AG04449 (cell line): ENCODE measurements around the gene C1orf159.
"Not testable (repeated sequence)": the region's sequence is repeated elsewhere in the genome, so short reads cannot be mapped to it uniquely, and the experiment has no call there.

Experiments used
- CTCF ChIA-PET: fragments of 350-600 bp; formaldehyde crosslinking; extraction: SDS; loops from one replicate; lab custom pipeline; 2021; ENCODE audit warnings: antibody characterized with exemption; lab: Yijun Ruan, JAX
- POLR2A ChIA-PET: fragments of 400-600, 350-600 bp; formaldehyde crosslinking; extraction: SDS; loops from one replicate; lab custom pipeline; 2020; ENCODE audit warnings: antibody characterized with exemption, inconsistent platforms; lab: Yijun Ruan, JAX
- DNase-seq: peaks from one replicate; pipeline ENCODE4 v3.0.0-alpha.2; 2010; ENCODE audit warnings: low read depth, low spot score
- H3K4me3 ChIP-seq: 2 replicates; pipeline ENCODE4 v1.5.1; 2011; ENCODE audit warnings: low read depth, mild to moderate bottlenecking, control low read depth, low read length
- TF ChIP-seq, protein P1 (sequence below): IDR thresholded peaks from one replicate; pipeline ENCODE4 v1.5.1; 2011; ENCODE audit warnings: mild to moderate bottlenecking, moderate library complexity, low read length, control low read depth, inconsistent platforms; ENCODE audit not compliant: insufficient read depth; ENCODE audit errors: missing control alignments

C1orf159 gene

GRCh38 chr1:1101503-1101902, 14.4 kb downstream of the C1orf159 start:
- CTCF ChIA-PET = interaction anchor here (1.1 kb wide), 1 partner anchor 20 kb away, joined by 4 read pairs; no protein-coding TSS in a partner anchor
- POLR2A ChIA-PET = no interaction called here
- no peak for DNase-seq
- H3K4me3 ChIP-seq = no peak overlapping the region
- TF ChIP-seq, protein P1, sequence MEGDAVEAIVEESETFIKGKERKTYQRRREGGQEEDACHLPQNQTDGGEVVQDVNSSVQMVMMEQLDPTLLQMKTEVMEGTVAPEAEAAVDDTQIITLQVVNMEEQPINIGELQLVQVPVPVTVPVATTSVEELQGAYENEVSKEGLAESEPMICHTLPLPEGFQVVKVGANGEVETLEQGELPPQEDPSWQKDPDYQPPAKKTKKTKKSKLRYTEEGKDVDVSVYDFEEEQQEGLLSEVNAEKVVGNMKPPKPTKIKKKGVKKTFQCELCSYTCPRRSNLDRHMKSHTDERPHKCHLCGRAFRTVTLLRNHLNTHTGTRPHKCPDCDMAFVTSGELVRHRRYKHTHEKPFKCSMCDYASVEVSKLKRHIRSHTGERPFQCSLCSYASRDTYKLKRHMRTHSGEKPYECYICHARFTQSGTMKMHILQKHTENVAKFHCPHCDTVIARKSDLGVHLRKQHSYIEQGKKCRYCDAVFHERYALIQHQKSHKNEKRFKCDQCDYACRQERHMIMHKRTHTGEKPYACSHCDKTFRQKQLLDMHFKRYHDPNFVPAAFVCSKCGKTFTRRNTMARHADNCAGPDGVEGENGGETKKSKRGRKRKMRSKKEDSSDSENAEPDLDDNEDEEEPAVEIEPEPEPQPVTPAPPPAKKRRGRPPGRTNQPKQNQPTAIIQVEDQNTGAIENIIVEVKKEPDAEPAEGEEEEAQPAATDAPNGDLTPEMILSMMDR = no peak

DNA sequence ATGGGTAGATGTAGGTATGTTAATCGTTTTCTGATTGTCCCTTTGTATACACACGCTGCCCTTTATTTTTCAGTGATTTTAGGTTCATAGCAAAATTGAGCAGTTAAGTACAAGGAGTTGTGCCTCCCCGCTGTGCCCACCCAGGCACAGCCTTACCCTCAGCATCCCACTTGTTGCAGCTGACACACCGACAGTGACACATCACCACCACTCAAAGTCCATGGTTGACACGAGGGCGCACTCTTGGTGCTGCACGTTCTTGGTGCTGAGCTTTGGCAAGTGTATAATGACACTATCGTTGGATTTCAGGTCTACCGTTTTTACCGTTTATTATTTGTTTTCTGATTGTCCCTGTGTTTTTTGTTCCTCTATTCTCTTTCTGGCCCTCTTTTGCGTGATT, 15.6 kb downstream of the C1orf159 start:
- H3K4me3 ChIP-seq = no peak overlapping the region
- POLR2A ChIA-PET = no interaction called here
- no peak for DNase-seq
- CTCF ChIA-PET = no interaction called here
- TF ChIP-seq, protein P1 = no peak

- ChIA-PET CTCF (no interaction called here), POLR2A (no interaction called here)
- H3K4me3 ChIP-seq = no peak overlapping the region
- DNase-seq = no peak
- TF ChIP-seq, protein P1 = no peak
Measured at GRCh38 chr1:1099506-1100183, 16.2 kb downstream of the C1orf159 start.

GRCh38 chr1:1098681-1099421, 17.0 kb downstream of the C1orf159 start:
- no peak overlapping the region for H3K4me3 ChIP-seq
- no peak for DNase-seq
- TF ChIP-seq, protein P1 = no peak
- POLR2A ChIA-PET = no interaction called here
- CTCF ChIA-PET = no interaction called here

DNA sequence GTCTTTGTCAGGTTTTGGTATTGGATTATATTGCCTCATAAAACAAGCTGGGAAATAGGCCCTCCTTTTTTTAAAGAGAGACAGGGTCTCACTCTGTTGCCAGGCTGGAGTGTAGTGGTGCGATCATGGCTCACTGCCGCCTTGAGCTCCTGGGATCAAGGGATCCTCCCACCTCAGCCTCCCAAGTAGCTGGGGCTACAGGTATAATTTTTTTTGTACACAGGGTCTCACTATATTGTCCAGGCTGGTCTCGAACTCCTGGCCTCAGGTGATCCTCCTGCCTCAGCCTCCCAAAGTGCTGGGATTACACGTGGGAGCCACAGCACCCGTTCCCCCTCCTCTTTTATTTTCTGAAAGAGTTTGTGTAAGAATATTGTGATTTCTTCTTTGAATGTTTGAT, 19.8 kb downstream of the C1orf159 start:
- POLR2A ChIA-PET, CTCF ChIA-PET, H3K4me3 ChIP-seq, DNase-seq: not testable (repeated sequence)

- POLR2A ChIA-PET = no interaction called here
- TF ChIP-seq, protein P1 = no peak
- no peak for DNase-seq
- CTCF ChIA-PET = no interaction called here
- no peak overlapping the region for H3K4me3 ChIP-seq
Measured at GRCh38 chr1:1094981-1095380, 20.9 kb downstream of the C1orf159 start.
